ENCODE data around the gene PSME3.

DNA sequence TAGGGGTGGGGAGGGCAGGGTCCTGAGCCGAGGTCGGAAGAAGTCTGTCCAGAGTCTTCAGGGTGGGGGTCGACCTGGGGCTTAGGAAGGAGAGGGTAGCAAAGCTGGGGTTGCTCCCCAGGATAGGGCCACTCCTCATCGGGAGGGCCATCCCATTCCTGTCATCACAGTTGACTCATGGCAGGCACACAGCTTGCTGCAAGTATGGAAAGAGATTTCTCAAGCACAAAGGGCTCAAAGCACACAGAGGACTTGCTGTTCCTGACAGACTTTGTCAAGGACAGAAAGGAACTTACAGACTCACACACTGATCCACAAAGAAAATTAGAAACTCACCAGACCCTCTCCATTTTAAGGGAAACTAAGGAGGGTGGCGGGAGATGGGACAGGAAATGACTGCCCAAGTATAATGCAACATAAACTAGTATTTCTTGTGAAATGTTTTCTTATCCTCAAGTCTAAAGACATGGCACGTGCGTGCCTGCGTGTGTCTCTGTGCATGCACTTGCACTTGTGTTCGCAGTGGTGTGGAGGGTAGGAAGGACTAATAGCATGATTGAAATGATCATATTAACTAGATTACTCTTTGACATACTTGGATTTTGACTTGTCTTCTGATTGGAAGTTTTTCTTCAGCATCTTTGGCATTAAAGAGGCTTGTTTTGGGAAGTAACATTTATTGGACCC, 13.5 kb downstream of the PSME3 start:
- no peak for TF ChIP-seq EZH2phosphoT487 (IDR thresholded peaks at IDR 0.05; ENCODE audit: unreplicated experiment)
- TF ChIP-seq, protein P1, sequence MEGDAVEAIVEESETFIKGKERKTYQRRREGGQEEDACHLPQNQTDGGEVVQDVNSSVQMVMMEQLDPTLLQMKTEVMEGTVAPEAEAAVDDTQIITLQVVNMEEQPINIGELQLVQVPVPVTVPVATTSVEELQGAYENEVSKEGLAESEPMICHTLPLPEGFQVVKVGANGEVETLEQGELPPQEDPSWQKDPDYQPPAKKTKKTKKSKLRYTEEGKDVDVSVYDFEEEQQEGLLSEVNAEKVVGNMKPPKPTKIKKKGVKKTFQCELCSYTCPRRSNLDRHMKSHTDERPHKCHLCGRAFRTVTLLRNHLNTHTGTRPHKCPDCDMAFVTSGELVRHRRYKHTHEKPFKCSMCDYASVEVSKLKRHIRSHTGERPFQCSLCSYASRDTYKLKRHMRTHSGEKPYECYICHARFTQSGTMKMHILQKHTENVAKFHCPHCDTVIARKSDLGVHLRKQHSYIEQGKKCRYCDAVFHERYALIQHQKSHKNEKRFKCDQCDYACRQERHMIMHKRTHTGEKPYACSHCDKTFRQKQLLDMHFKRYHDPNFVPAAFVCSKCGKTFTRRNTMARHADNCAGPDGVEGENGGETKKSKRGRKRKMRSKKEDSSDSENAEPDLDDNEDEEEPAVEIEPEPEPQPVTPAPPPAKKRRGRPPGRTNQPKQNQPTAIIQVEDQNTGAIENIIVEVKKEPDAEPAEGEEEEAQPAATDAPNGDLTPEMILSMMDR (conservative IDR thresholded peaks at IDR 0.05; ENCODE audit: low read depth in 2 of 2): no peak
- TF ChIP-seq EZH2 (IDR thresholded peaks at IDR 0.05; ENCODE audit: low read depth, unreplicated experiment): no peak
- TF ChIP-seq JUNB (IDR thresholded peaks at IDR 0.05; ENCODE audit: unreplicated experiment): no peak
- TF ChIP-seq, protein P2, sequence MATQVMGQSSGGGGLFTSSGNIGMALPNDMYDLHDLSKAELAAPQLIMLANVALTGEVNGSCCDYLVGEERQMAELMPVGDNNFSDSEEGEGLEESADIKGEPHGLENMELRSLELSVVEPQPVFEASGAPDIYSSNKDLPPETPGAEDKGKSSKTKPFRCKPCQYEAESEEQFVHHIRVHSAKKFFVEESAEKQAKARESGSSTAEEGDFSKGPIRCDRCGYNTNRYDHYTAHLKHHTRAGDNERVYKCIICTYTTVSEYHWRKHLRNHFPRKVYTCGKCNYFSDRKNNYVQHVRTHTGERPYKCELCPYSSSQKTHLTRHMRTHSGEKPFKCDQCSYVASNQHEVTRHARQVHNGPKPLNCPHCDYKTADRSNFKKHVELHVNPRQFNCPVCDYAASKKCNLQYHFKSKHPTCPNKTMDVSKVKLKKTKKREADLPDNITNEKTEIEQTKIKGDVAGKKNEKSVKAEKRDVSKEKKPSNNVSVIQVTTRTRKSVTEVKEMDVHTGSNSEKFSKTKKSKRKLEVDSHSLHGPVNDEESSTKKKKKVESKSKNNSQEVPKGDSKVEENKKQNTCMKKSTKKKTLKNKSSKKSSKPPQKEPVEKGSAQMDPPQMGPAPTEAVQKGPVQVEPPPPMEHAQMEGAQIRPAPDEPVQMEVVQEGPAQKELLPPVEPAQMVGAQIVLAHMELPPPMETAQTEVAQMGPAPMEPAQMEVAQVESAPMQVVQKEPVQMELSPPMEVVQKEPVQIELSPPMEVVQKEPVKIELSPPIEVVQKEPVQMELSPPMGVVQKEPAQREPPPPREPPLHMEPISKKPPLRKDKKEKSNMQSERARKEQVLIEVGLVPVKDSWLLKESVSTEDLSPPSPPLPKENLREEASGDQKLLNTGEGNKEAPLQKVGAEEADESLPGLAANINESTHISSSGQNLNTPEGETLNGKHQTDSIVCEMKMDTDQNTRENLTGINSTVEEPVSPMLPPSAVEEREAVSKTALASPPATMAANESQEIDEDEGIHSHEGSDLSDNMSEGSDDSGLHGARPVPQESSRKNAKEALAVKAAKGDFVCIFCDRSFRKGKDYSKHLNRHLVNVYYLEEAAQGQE (IDR thresholded peaks at IDR 0.05; ENCODE audit: unreplicated experiment): no peak
- TF ChIP-seq ZNF331 (CRISPR knock-in tag; IDR thresholded peaks at IDR 0.05; ENCODE audit: low read depth): no peak
- no peak; the same call in 1 of the 2 replicates for TF ChIP-seq POLR2AphosphoS5 (IDR thresholded peaks at IDR 0.05; ENCODE audit: low read depth)
- TF ChIP-seq, protein P3, sequence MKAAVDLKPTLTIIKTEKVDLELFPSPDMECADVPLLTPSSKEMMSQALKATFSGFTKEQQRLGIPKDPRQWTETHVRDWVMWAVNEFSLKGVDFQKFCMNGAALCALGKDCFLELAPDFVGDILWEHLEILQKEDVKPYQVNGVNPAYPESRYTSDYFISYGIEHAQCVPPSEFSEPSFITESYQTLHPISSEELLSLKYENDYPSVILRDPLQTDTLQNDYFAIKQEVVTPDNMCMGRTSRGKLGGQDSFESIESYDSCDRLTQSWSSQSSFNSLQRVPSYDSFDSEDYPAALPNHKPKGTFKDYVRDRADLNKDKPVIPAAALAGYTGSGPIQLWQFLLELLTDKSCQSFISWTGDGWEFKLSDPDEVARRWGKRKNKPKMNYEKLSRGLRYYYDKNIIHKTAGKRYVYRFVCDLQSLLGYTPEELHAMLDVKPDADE (IDR thresholded peaks at IDR 0.05): no peak
- TF ChIP-seq NANOG (IDR thresholded peaks at IDR 0.05; ENCODE audit: borderline replicate concordance): no peak
- no peak for TF ChIP-seq CREB1 (CRISPR knock-in tag; IDR thresholded peaks at IDR 0.05; ENCODE audit: low read depth)
- TF ChIP-seq ZNF114 (CRISPR knock-in tag; IDR thresholded peaks at IDR 0.05): no peak
- TF ChIP-seq STAT1 (IDR thresholded peaks at IDR 0.05; ENCODE audit: unreplicated experiment): no peak
- TF ChIP-seq, protein P4, sequence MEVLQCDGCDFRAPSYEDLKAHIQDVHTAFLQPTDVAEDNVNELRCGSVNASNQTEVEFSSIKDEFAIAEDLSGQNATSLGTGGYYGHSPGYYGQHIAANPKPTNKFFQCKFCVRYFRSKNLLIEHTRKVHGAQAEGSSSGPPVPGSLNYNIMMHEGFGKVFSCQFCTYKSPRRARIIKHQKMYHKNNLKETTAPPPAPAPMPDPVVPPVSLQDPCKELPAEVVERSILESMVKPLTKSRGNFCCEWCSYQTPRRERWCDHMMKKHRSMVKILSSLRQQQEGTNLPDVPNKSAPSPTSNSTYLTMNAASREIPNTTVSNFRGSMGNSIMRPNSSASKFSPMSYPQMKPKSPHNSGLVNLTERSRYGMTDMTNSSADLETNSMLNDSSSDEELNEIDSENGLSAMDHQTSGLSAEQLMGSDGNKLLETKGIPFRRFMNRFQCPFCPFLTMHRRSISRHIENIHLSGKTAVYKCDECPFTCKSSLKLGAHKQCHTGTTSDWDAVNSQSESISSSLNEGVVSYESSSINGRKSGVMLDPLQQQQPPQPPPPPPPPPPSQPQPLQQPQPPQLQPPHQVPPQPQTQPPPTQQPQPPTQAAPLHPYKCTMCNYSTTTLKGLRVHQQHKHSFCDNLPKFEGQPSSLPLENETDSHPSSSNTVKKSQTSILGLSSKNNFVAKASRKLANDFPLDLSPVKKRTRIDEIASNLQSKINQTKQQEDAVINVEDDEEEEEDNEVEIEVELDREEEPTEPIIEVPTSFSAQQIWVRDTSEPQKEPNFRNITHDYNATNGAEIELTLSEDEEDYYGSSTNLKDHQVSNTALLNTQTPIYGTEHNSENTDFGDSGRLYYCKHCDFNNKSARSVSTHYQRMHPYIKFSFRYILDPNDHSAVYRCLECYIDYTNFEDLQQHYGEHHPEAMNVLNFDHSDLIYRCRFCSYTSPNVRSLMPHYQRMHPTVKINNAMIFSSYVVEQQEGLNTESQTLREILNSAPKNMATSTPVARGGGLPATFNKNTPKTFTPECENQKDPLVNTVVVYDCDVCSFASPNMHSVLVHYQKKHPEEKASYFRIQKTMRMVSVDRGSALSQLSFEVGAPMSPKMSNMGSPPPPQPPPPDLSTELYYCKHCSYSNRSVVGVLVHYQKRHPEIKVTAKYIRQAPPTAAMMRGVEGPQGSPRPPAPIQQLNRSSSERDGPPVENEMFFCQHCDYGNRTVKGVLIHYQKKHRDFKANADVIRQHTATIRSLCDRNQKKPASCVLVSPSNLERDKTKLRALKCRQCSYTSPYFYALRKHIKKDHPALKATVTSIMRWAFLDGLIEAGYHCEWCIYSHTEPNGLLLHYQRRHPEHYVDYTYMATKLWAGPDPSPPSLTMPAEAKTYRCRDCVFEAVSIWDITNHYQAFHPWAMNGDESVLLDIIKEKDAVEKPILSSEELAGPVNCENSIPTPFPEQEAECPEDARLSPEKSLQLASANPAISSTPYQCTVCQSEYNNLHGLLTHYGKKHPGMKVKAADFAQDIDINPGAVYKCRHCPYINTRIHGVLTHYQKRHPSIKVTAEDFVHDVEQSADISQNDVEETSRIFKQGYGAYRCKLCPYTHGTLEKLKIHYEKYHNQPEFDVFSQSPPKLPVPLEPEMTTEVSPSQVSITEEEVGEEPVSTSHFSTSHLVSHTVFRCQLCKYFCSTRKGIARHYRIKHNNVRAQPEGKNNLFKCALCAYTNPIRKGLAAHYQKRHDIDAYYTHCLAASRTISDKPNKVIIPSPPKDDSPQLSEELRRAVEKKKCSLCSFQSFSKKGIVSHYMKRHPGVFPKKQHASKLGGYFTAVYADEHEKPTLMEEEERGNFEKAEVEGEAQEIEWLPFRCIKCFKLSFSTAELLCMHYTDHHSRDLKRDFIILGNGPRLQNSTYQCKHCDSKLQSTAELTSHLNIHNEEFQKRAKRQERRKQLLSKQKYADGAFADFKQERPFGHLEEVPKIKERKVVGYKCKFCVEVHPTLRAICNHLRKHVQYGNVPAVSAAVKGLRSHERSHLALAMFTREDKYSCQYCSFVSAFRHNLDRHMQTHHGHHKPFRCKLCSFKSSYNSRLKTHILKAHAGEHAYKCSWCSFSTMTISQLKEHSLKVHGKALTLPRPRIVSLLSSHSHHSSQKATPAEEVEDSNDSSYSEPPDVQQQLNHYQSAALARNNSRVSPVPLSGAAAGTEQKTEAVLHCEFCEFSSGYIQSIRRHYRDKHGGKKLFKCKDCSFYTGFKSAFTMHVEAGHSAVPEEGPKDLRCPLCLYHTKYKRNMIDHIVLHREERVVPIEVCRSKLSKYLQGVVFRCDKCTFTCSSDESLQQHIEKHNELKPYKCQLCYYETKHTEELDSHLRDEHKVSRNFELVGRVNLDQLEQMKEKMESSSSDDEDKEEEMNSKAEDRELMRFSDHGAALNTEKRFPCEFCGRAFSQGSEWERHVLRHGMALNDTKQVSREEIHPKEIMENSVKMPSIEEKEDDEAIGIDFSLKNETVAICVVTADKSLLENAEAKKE (CRISPR knock-in tag; IDR thresholded peaks at IDR 0.05): no peak

Data from GM23338 (cell line).